B cell (primary cell): Measurements from ENCODE around the gene SLC17A4.

Experiments
- CTCF ChIP-seq: fragments of 200-600 bp; IDR thresholded peaks from one replicate; pipeline ENCODE4 v1.8.0; 2022; ENCODE audit warnings: antibody characterized with exemption, mild to moderate bottlenecking
- EZH2 ChIP-seq: IDR thresholded peaks from 2 replicates; pipeline ENCODE4 v1.6.1; 2012; ENCODE audit warnings: borderline replicate concordance, low read depth, mild to moderate bottlenecking, moderate library complexity, low read length; ENCODE audit not compliant: insufficient read depth, poor library complexity, severe bottlenecking

GRCh38 chr6:25747477-25747876, 7.1 kb upstream of the SLC17A4 start:
- TF ChIP-seq CTCF = no peak
- TF ChIP-seq EZH2 = no peak
